Measurements from ENCODE around the gene SUGP2.

GRCh38 chr19:19055701-19056100, 22.4 kb upstream of the SUGP2 start:
- no peak for TF ChIP-seq POLR2A (IDR thresholded peaks at IDR 0.05)
- no peak for TF ChIP-seq CTCF (IDR thresholded peaks at IDR 0.05)

Measured in prostate gland (tissue), 2 donors.